ENCODE data around the gene AGMAT. TPM values are rescaled to one million over a fixed set of nuclear protein-coding genes. Genes with fewer than 3 reads are reported as not detected.

Gene AGMAT
- total RNA-seq, 1 donor from 2014 or later: 0.31 TPM

- no peak for DNase-seq (ENCODE audit: low spot score in 2 of 2, unreplicated experiment in 2 of 2)
- Mint-ChIP-seq H3K27me3 (ENCODE audit: low read depth) (no peaks in the 10 kb centered on the region), H3K36me3 (peaks cover 23% of the 10 kb centered on the region), H3K27ac (no peak overlapping the region), H3K4me1 (peaks cover 6% of the 10 kb centered on the region), H3K4me3 (no peak overlapping the region), H3K9me3 (no peaks in the 10 kb centered on the region)
- no peak for TF ChIP-seq CTCF (IDR thresholded peaks at IDR 0.05; ENCODE audit: unreplicated experiment)
Measured at GRCh38 chr1:15558516-15558915, 26.3 kb downstream of the AGMAT start.

- no peak for TF ChIP-seq CTCF (IDR thresholded peaks at IDR 0.05; ENCODE audit: unreplicated experiment)
- no peak for DNase-seq (ENCODE audit: low spot score in 2 of 2, unreplicated experiment in 2 of 2)
- no peak overlapping the region for H3K4me3 Mint-ChIP-seq
- H3K36me3 Mint-ChIP-seq: peaks cover 20% of the 10 kb centered on the region
- no peaks in the 10 kb centered on the region for H3K9me3 Mint-ChIP-seq
- H3K4me1 Mint-ChIP-seq: peaks cover 6% of the 10 kb centered on the region
- H3K27ac Mint-ChIP-seq: no peak overlapping the region
- no peaks in the 10 kb centered on the region for H3K27me3 Mint-ChIP-seq (ENCODE audit: low read depth)
Measured at GRCh38 chr1:15557594-15557993, 27.3 kb downstream of the AGMAT start.

DNA sequence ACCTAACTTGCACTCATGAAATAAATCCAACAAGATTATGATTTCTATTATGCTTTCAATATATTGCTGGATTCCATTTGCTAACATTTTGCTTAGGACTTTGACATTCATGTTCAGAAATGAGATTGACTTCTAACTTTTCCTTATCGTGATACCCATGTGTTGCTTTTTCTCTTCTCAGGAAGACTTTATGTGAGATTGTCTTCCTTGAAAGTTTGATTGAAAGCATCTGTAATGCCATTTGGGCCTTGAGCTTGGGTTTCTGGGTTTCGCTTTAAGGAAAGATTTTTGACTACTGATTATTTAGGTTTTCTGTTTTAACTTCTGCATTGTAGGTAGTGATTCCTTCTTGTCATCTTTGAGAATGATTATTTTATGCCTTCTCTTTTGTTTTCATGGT lies 27.8 kb downstream of the AGMAT start:
- Mint-ChIP-seq H3K36me3 (peaks cover 15% of the 10 kb centered on the region), H3K9me3 (no peaks in the 10 kb centered on the region), H3K27me3 (ENCODE audit: low read depth) (no peaks in the 10 kb centered on the region), H3K4me3 (no peak overlapping the region), H3K27ac (no peak overlapping the region), H3K4me1 (peaks cover 6% of the 10 kb centered on the region)
- no peak for DNase-seq (ENCODE audit: low spot score in 2 of 2, unreplicated experiment in 2 of 2)
- TF ChIP-seq CTCF (IDR thresholded peaks at IDR 0.05; ENCODE audit: unreplicated experiment): no peak

DNA sequence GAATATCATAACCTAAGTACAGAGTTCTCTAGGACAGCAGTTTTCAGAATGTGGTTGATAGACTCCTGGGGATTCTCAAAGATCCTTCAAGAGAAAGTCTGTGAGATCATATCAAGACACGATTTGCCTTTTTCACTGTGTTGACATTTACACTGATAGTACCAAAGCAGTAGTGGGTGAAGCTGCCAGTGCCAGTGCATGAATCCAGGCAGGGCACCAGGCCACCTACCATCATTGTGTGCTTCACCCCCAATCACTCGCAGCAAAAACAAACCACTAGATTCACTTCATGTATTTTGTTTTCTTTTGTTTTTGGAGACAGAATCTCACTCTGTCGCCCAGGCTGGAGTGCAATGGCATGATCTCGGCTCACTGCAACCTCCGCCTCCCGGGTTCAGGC lies 34.3 kb downstream of the AGMAT start:
- H3K4me3 Mint-ChIP-seq: no peak overlapping the region
- H3K27ac Mint-ChIP-seq: no peak overlapping the region
- TF ChIP-seq CTCF (IDR thresholded peaks at IDR 0.05; ENCODE audit: unreplicated experiment): no peak
- no peaks in the 10 kb centered on the region for H3K9me3 Mint-ChIP-seq
- H3K27me3 Mint-ChIP-seq (ENCODE audit: low read depth): no peaks in the 10 kb centered on the region
- no peaks in the 10 kb centered on the region for H3K4me1 Mint-ChIP-seq
- H3K36me3 Mint-ChIP-seq: peaks cover 19% of the 10 kb centered on the region
- no peak for DNase-seq (ENCODE audit: low spot score in 2 of 2, unreplicated experiment in 2 of 2)

DNA sequence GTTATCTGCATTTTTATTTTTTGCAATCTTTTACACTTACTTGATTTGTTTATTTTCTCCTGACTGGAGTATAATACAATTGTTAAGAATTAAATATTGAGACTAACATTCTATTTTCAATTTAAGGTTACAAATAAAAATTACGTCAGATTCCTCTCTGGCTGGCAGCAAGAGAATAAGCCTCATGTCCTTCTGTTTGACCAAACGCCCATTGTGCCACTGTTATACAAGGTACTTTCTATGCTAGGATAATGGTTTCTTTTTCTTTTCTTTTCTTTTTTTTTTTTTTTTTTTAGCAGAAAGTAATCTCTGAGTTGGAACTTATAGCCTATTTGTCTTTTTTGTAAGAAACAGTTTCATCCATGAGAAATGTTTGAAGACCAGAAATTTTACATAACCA lies 38.2 kb downstream of the AGMAT start:
- no peak for DNase-seq (ENCODE audit: low spot score in 2 of 2, unreplicated experiment in 2 of 2)
- Mint-ChIP-seq H3K36me3 (peaks cover 31% of the 10 kb centered on the region), H3K4me3 (no peak overlapping the region), H3K9me3 (no peaks in the 10 kb centered on the region), H3K4me1 (peaks cover 5% of the 10 kb centered on the region), H3K27me3 (ENCODE audit: low read depth) (no peaks in the 10 kb centered on the region), H3K27ac (no peak overlapping the region)
- no peak for TF ChIP-seq CTCF (IDR thresholded peaks at IDR 0.05; ENCODE audit: unreplicated experiment)

All from mesothelial cell of epicardium (in vitro differentiated cells).